K562 (cell line): Measurements from ENCODE around the gene SDR39U1. TPM values are rescaled to one million over a fixed set of nuclear protein-coding genes. Genes with fewer than 3 reads are reported as not detected.

ENCODE experiments used
- ATAC-seq: fragments of 200-7000 bp; cut with Tn5 transposase; 3 replicates; pipeline ENCODE4 v1.9.1; 2020; ENCODE audit warnings: moderate library complexity
- BruUV-seq: library from RNA; stranded (reverse); fragments of 400-500 nt; replicated peaks from 2 replicates; lab custom pipeline; 2021; lab: Mats Ljungman, UMichigan
- CTCF ChIA-PET: fragments of 300-600 bp; formaldehyde crosslinking; extraction: SDS; loops from one replicate; lab custom pipeline; 2021; ENCODE audit warnings: low intra/inter-chr PET ratio; lab: Yijun Ruan, JAX
- POLR2A ChIA-PET: fragments of 300-600, 350-650 bp; sonication (Branson Sonifier 250); formaldehyde crosslinking; extraction: SDS; loops from one replicate; lab custom pipeline; 2021; ENCODE audit warnings: antibody characterized with exemption, inconsistent platforms; lab: Yijun Ruan, JAX
- DNase-seq, 4 experiments: peaks; one replicate each; pipeline versions ENCODE4 v3.0.0 to v3.0.0-alpha.2; 2011 to 2018; ENCODE audit warnings: low spot score in 3 of 4, mixed read lengths in 3 of 4; ENCODE audit errors: extremely low read depth in 1 of 4
- FAIRE-seq: peaks from 2 replicates; lab custom pipeline; 2011; peaks lifted over from hg19 to GRCh38; lab: Jason Lieb, UNC
- H2AFZ ChIP-seq: 2 replicates; pipeline ENCODE4 v1.6.0; 2011; ENCODE audit warnings: low read depth, low read length, control low read depth, inconsistent platforms
- H3K27ac ChIP-seq: fragments of 200-600 bp; 3 replicates; pipeline ENCODE4 v1.8.0; 2011; ENCODE audit warnings: low read depth, mild to moderate bottlenecking, control low read depth, inconsistent platforms, low read length, moderate library complexity, mixed read lengths; ENCODE audit errors: extremely low read depth
- H3K27me3 ChIP-seq, 2 experiments: fragments of 300-600 bp in 1 of 2; 2 replicates in 1 of 2; 3 replicates in 1 of 2; pipeline versions ENCODE4 v1.6.0 to v1.8.0; 2011; ENCODE audit warnings: inconsistent platforms in 2 of 2, low read length in 2 of 2, mild to moderate bottlenecking in 1 of 2, mixed read lengths in 1 of 2, moderate library complexity in 1 of 2; ENCODE audit not compliant: control insufficient read depth in 2 of 2, insufficient read depth in 2 of 2
- H3K36me3 ChIP-seq: fragments of 300-600 bp; 3 replicates; pipeline ENCODE4 v1.8.0; 2011; ENCODE audit warnings: mild to moderate bottlenecking, low read length, inconsistent platforms; ENCODE audit not compliant: control insufficient read depth, insufficient read depth
- H3K4me1 ChIP-seq, 2 experiments: fragments of 200-600 bp in 1 of 2; replicated peaks in 1 of 2; 2 replicates in 1 of 2; 3 replicates in 1 of 2; pipeline versions ENCODE4 v1.5.1 to v1.8.0; 2011; ENCODE audit warnings: inconsistent platforms in 2 of 2, low read length in 2 of 2, mild to moderate bottlenecking in 1 of 2, mixed read lengths in 1 of 2, moderate library complexity in 1 of 2; ENCODE audit not compliant: control insufficient read depth in 2 of 2, insufficient read depth in 2 of 2
- H3K4me2 ChIP-seq: 2 replicates; pipeline ENCODE4 v1.6.1; 2011; ENCODE audit warnings: low read length, control low read depth, inconsistent platforms, mixed read lengths; ENCODE audit not compliant: insufficient read depth
- H3K4me3 ChIP-seq: fragments of 200-600 bp; sonication (generic), shearing (Covaris generic); 2 replicates; pipeline ENCODE4 v1.5.1; 2016; ENCODE audit warnings: control low read depth, inconsistent platforms
- H3K79me2 ChIP-seq: fragments of 200-600 bp; 3 replicates; pipeline ENCODE4 v1.8.0; 2011; ENCODE audit warnings: low read length, inconsistent platforms; ENCODE audit not compliant: control insufficient read depth, insufficient read depth
- H3K9ac ChIP-seq, 2 experiments: 2 replicates each; pipeline versions ENCODE4 v1.6.0 to v1.6.1; 2011; ENCODE audit warnings: low read depth in 2 of 2, low read length in 2 of 2, control low read depth in 1 of 2, inconsistent platforms in 1 of 2, mild to moderate bottlenecking in 1 of 2, mixed read lengths in 1 of 2; ENCODE audit not compliant: insufficient read depth in 1 of 2
- H3K9me1 ChIP-seq: one replicate; pipeline ENCODE4 v1.6.0; 2011; ENCODE audit warnings: inconsistent platforms, mild to moderate bottlenecking, low read length, moderate library complexity; ENCODE audit not compliant: control insufficient read depth, insufficient read depth
- H3K9me3 ChIP-seq: replicated peaks from 2 replicates; pipeline ENCODE4 v1.5.1; 2011; ENCODE audit warnings: low read depth, low read length, inconsistent platforms; ENCODE audit not compliant: control insufficient read depth, insufficient read depth
- H4K20me1 ChIP-seq: replicated peaks from 2 replicates; pipeline ENCODE4 v1.6.1; 2011; ENCODE audit warnings: low read length, inconsistent platforms, mixed read lengths; ENCODE audit not compliant: control insufficient read depth, insufficient read depth
- ARID2 ChIP-seq: fragments of 450-650 bp; IDR thresholded peaks from 2 replicates; pipeline ENCODE4 v1.6.1; 2017; ENCODE audit warnings: antibody characterized with exemption, mild to moderate bottlenecking
- ATF7 ChIP-seq: fragments of 450-650 bp; IDR thresholded peaks from 2 replicates; pipeline ENCODE4 v1.7.1; 2014; ENCODE audit warnings: mild to moderate bottlenecking, moderate library complexity
- BDP1 ChIP-seq: IDR thresholded peaks from 3 replicates; pipeline ENCODE4 v1.6.1; 2011; ENCODE audit not compliant: insufficient read length, insufficient read depth
- CBFB ChIP-seq: sonication (generic); formaldehyde crosslinking; IDR thresholded peaks from 2 replicates; pipeline ENCODE4 v1.4.0; 2020; ENCODE audit warnings: mild to moderate bottlenecking, missing genetic modification reagents
- CREM ChIP-seq: IDR thresholded peaks from 2 replicates; pipeline ENCODE4 v1.6.1; 2014; ENCODE audit warnings: antibody characterized with exemption, low read depth
- DEAF1 ChIP-seq: fragments of 450-650 bp; formaldehyde crosslinking; IDR thresholded peaks from 2 replicates; pipeline ENCODE4 v1.4.0; 2020; ENCODE audit warnings: mild to moderate bottlenecking, moderate library complexity
- GATAD2A ChIP-seq: fragments of 450-650 bp; IDR thresholded peaks from 2 replicates; pipeline ENCODE4 v1.6.1; 2017
- JUND ChIP-seq, 2 experiments: IDR thresholded peaks; 2 replicates in 1 of 2; 3 replicates in 1 of 2; pipeline ENCODE4 v1.6.1; 2011; ENCODE audit warnings: borderline replicate concordance in 2 of 2, low read depth in 2 of 2, low read length in 2 of 2, improper control_type of control experiment in 1 of 2, missing biosample characterization in 1 of 2, missing genetic modification characterization in 1 of 2, missing genetic modification reagents in 1 of 2
- LCOR ChIP-seq: sonication (generic); formaldehyde crosslinking; IDR thresholded peaks from 2 replicates; pipeline ENCODE4 v1.8.0; 2022; ENCODE audit warnings: mild to moderate bottlenecking, missing genetic modification reagents
- MBD1 ChIP-seq: fragments of 250-450 bp; sonication (Bioruptor Pico); IDR thresholded peaks from 2 replicates; pipeline ENCODE4 v1.8.0; 2022; ENCODE audit warnings: inconsistent platforms
- MTA3 ChIP-seq: fragments of 450-650 bp; formaldehyde crosslinking; IDR thresholded peaks from 2 replicates; pipeline ENCODE4 v1.6.1; 2017; ENCODE audit warnings: mild to moderate bottlenecking, borderline replicate concordance
- NFIC ChIP-seq: fragments of 450-650 bp; IDR thresholded peaks from 2 replicates; pipeline ENCODE4 v1.6.1; 2017; ENCODE audit warnings: mild to moderate bottlenecking, inconsistent platforms
- SMC3 ChIP-seq: conservative IDR thresholded peaks from 2 replicates; pipeline ENCODE4 v1.6.1; 2011; ENCODE audit warnings: low read depth, low read length, improper control_type of control experiment; ENCODE audit not compliant: insufficient read depth
- SNRNP70 ChIP-seq: fragments of 200-400 bp; formaldehyde crosslinking; optimal IDR thresholded peaks from 2 replicates; pipeline ENCODE3; 2017; ENCODE audit warnings: low read depth, low read length
- SP1 ChIP-seq: sonication (generic); formaldehyde crosslinking; IDR thresholded peaks from 2 replicates; pipeline ENCODE4 v1.8.1; 2022; ENCODE audit warnings: mild to moderate bottlenecking, missing genetic modification reagents
- TCF3 ChIP-seq: sonication (generic); formaldehyde crosslinking; IDR thresholded peaks from 2 replicates; pipeline ENCODE4 v1.4.0; 2020; ENCODE audit warnings: mild to moderate bottlenecking, missing genetic modification reagents
- ZNF263 ChIP-seq: sonication (generic); formaldehyde crosslinking; IDR thresholded peaks from 2 replicates; pipeline ENCODE4 v1.8.0; 2022; ENCODE audit warnings: mild to moderate bottlenecking, missing genetic modification reagents, borderline replicate concordance
- ZNF316 ChIP-seq: fragments of 450-650 bp; IDR thresholded peaks from 2 replicates; pipeline ENCODE4 v1.6.1; 2016
- ZNF79 ChIP-seq: fragments of 250-450 bp; sonication (Bioruptor Pico); IDR thresholded peaks from 2 replicates; pipeline ENCODE4 v1.4.0; 2020; ENCODE audit warnings: low read depth, mild to moderate bottlenecking, moderate library complexity
- WGBS: fragments of 100-300 bp; shearing (Covaris generic); methylation state at CpG from one replicate; pipeline ENCODE4 v1.1.6; 2016; ENCODE audit warnings: low coverage, mixed read lengths; ENCODE audit not compliant: insufficient coverage; ENCODE audit errors: missing lambda C conversion rate; 5-methylcytosine and 5-hydroxymethylcytosine counted together
- in situ Hi-C: fragments of 300-500 bp; cut with MboI; formaldehyde crosslinking; loops from 4 replicates; pipeline ENCODE4 v1.15.0; 2018; ENCODE audit warnings: inconsistent platforms, mixed read lengths
- intact Hi-C: fragments of 100-400 bp; cut with micrococcal nuclease; formaldehyde crosslinking; loops from 2 replicates; pipeline ENCODE4 v1.14.2; 2022
- polyA plus RNA-seq, 8 experiments: library from polyadenylated mRNA; depleted of rRNA in 4 of 8; stranded (reverse) in 5 of 8; unstranded in 3 of 8; fragments of >200 nt; fragmentation: Nextera tagmentation in 2 of 8; fragmentation: Illumina TruSeq in 1 of 8; extraction: Ambion mirVana in 2 of 8; extraction: Trizol in 1 of 8; gene quantifications; 2 replicates each; pipeline versions ENCODE4 v1.2.1 to v1.2.3, GENCODE V29; 2011 to 2014; ENCODE audit warnings: inconsistent platforms in 1 of 8, missing spikeins in 1 of 8
- total RNA-seq, 7 experiments: library from RNA; depleted of rRNA in 6 of 7; stranded (reverse); fragments of >200 nt in 6 of 7; fragmentation: Illumina TruSeq in 2 of 7; extraction: Trizol in 2 of 7; gene quantifications; 2 replicates each; pipeline versions ENCODE4 v1.2.1 to v1.2.3, GENCODE V29; 2011 to 2021; ENCODE audit warnings: low replicate concordance in 1 of 7

Gene SDR39U1
- total and polyA plus RNA-seq, 9 of the 15 experiments (the other 6 are each of a cell fraction or from before 2014, with no cell fraction given): 10.4 to 56.1 (median 19.8) TPM

GRCh38 chr14:24431569-24432258 lies 10.9 kb downstream of the SDR39U1 start:
- ChIA-PET CTCF (interaction anchor here (0.6 to 1.9 kb wide), 3 partner anchors 97 to 843 kb away, joined by 3 to 19 read pairs (median 5); partner anchors contain the start of gene ADCY4), POLR2A (interaction anchor here (0.6 to 3.9 kb wide), 18 partner anchors 9 to 285 kb away, joined by 3 to 43 read pairs (median 5); partner anchors contain the start of genes ADCY4, SDR39U1 and TINF2)
- Histone ChIP-seq H3K4me2 (no peak overlapping the region), H3K9me3 (no peaks in the 10 kb centered on the region), H2AFZ (no peak overlapping the region), H3K27me3 (no peaks in the 10 kb centered on the region), H4K20me1 (peaks cover 5% of the 10 kb centered on the region; the same call in 1 of the 2 replicates), H3K9ac (no peak overlapping the region), H3K36me3 (peaks cover 23% of the 10 kb centered on the region; the same call in 2 of the 3 replicates), H3K79me2 (peaks cover 12% of the 10 kb centered on the region), H3K4me3 (no peak overlapping the region), H3K4me1 (peaks cover 21 to 53% of the 10 kb centered on the region in 2 experiments), H3K9me1 (peaks cover 3% of the 10 kb centered on the region), H3K27ac (no peak overlapping the region)
- 31% methylated on average over 10 of the region's 15 CpGs for WGBS
- peak; percentile 83 for FAIRE-seq
- intact Hi-C loops: loop anchor here (1.0 to 2.0 kb wide), 3 partner anchors 98 to 189 kb away; partner anchors contain the start of gene TINF2
- in situ Hi-C loops: loop anchor here (5.0 to 10.0 kb wide), 3 partner anchors 99 to 377 kb away; partner anchors contain the start of genes CARMIL3 and TINF2
- peak; percentile 72 to 91 (median 80) for DNase-seq
- peak; percentile 80 for ATAC-seq
- no TSS peak for BruUV-seq
- TF ChIP-seq GATAD2A: no peak
- TF ChIP-seq DEAF1 (CRISPR knock-in tag): peak; percentile 57
- TF ChIP-seq ZNF316: peak; percentile 68
- TF ChIP-seq MTA3: peak; percentile 50; the same call in 1 of the 2 replicates
- TF ChIP-seq JUND (IDR thresholded peaks at IDR 0.05; ENCODE audit: borderline replicate concordance, low read depth, low read length): 0 out of 2 replicates have a peak, but pooled peaks have one; percentile 4
- TF ChIP-seq JUND (tag; IDR thresholded peaks at IDR 0.05; ENCODE audit: borderline replicate concordance, low read depth, low read length): no peak
- peak; percentile 24; the same call in 1 of the 2 replicates for TF ChIP-seq CREM
- peak; percentile 62 for TF ChIP-seq SP1 (CRISPR knock-in tag)
- peak; percentile 92 for TF ChIP-seq SMC3
- TF ChIP-seq ARID2: peak; percentile 89
- TF ChIP-seq LCOR (CRISPR knock-in tag): 0 out of 2 replicates have a peak, but pooled peaks have one; percentile 43
- TF ChIP-seq BDP1: no peak
- 0 out of 2 replicates have a peak, but pooled peaks have one; percentile 20 for TF ChIP-seq ATF7
- peak; percentile 21; the same call in 1 of the 2 replicates for TF ChIP-seq TCF3 (CRISPR knock-in tag)
- TF ChIP-seq ZNF79 (CRISPR knock-in tag): no peak
- 0 out of 2 replicates have a peak, but pooled peaks have one; percentile 35 for TF ChIP-seq CBFB (CRISPR knock-in tag)
- TF ChIP-seq MBD1: no peak
- TF ChIP-seq SNRNP70: no peak
- peak; percentile 76 for TF ChIP-seq ZNF263 (CRISPR knock-in tag)
- peak; percentile 50 for TF ChIP-seq NFIC
